Hippocampal formation (tissue), 2 donors: ENCODE data around the gene GNG12.
A peak's percentile ranks its signal among the peaks of the same experiment; 100 is the strongest.

Experiments
- DNase-seq, 2 donors: peaks; one replicate each; lab custom pipeline; 2025; lab: John Stamatoyannopoulos, UW

Gene GNG12

DNA sequence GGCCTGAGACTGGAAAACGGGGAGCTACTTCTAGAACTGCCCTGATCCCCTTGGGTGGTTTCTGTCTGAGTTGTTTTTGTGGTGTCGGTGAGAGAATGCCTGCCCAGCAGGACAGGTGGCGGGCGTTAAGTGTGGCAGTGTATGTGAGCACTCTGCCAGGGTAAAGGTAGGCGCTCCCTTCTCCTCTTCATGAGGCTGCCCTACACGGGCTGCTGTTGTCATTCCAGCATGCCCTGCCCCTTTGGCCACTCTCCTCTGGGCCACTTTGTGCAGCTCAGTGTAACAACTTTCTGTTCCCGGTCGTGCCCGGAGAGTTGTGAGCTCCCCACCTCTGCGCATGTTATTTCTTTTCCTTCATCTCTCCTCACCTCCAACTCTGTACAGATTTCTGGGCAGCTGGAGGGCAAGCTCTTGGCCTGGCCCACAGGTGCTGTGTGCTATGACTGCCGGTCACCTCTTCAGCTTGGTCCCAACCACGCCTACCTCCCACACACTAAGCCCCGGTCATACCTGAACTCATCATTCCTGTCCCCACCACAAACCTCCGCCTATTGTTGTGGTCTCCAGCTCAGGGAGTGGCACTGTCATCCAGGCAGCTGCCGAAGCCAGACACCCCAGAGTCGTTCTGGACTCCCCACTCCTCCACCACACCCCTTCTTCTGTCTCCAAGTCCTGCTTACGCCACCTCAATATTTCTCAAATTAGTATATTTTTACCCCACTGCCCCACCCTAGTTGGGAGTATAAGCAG lies 79.3 kb downstream of the GNG12 start:
- no peak for DNase-seq

DNA sequence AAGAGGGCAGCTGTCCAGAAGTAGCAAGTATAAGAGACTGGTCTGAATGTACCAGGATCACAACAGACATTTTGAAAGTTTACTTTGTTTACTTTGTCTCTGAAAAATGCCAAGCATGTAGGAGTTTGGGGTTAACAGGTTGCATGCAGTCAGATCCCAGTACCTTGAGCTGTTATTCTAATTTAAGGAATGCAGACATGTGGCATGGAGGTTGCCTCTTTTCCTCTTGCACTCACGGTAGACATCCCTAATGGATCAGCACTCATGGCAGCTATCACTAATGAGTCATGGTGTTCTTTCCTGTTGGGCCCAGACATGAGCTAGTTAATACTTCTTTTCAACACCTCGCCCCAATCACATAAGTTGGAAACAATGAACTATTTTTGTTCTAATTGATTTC lies 81.0 kb downstream of the GNG12 start:
- DNase-seq = no peak

DNA sequence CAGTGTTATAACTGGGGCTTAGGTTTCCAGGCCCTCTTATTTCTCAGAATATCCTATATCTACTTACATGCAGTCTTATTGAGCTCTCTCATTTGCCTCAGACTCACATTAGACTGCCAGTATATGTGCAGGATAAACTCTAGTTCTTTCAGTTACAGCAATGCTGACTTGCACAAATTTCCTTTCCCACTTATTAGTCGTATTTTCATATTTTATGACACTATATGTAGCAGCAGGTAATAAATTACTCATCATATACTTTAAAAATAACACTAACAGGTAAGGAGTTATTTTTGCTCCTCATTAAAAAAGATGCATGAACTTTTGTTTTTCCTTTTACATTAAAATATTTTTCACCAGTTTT lies 82.6 kb downstream of the GNG12 start:
- no peak for DNase-seq

DNA sequence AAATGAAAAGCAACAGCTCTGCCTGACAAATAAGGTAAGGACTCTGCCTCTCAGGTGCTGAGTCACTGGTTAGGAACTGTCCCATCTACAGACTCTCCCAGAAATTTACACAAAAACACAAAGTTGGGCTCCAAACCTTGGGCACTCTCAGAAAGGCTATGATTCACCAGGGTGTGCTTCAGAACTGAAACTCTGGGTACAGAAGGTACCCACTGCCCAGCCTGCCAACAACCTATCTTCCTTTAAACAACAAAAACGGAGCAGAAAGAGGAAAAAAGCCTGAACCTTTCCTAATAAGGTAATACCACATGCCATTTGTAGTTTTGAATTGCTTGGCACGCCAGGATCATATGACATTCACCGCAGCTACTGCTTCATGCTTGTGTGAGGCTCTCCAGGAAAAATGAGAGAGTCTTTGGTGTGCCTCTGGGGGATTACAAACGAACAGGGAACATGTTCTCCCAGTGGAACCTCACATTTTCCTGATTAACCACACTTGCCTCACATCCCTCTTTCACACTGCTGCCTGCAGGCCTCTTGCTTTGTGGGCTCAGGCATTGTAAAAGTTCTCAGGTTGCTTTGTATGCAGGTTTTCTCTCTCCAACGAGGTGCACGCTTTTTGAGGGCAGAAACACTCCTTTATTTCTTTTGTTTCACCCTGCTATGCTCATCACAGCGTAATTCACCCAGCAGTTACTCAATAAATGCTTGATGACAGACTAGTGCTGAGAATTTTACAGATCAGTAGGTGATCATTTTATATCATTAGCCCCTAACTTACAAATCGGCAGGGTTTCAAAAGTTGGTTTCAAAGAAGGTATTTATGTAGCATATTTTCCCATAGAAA lies 83.2 kb downstream of the GNG12 start:
- no peak for DNase-seq

DNA sequence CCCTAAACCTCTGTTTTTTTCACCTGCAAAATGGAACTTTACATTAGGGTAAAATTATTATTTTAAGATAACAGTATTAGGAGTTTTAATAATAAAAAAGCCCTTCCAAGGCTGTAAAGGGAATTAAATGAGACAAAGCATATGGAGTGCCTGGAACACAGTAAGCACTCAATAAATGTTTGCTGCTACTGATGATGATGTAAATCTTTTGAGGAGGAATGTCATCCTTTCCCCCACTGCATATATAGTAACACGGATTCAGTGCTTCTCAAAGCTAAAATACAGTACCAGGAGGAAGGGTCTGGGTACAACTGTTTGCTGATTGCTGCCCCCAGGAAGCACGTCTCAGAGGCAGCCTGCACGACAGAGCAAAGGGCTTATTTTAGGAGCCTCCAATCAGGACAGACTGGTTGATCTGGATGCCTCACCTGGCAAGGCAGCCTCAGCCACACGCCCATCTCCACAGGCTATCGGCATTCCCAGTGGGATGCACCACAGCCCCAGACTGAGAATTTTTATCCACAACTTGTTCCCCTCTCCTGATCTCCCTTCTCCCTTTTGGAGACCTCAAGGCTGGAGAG lies 83.9 kb downstream of the GNG12 start:
- DNase-seq = no peak

DNA sequence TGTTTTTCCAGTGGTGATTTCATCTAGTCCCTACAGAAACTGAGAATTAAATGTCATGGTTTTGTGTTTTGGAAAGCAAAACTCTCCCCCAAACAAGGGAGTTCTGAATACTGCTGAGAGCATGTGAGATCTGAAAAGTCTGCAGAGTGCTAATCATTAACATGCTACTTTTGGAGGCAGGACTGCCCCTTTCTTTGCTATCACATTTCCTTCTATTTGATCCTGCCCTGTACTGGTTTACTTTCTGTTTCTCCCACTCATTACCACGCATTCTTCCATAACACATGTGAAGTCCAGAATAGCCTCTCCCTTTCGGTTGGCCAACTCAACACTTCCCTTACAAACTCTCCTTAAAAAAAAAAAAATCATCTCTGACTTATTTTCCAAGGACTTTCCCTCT lies 84.6 kb downstream of the GNG12 start:
- DNase-seq = no peak

DNA sequence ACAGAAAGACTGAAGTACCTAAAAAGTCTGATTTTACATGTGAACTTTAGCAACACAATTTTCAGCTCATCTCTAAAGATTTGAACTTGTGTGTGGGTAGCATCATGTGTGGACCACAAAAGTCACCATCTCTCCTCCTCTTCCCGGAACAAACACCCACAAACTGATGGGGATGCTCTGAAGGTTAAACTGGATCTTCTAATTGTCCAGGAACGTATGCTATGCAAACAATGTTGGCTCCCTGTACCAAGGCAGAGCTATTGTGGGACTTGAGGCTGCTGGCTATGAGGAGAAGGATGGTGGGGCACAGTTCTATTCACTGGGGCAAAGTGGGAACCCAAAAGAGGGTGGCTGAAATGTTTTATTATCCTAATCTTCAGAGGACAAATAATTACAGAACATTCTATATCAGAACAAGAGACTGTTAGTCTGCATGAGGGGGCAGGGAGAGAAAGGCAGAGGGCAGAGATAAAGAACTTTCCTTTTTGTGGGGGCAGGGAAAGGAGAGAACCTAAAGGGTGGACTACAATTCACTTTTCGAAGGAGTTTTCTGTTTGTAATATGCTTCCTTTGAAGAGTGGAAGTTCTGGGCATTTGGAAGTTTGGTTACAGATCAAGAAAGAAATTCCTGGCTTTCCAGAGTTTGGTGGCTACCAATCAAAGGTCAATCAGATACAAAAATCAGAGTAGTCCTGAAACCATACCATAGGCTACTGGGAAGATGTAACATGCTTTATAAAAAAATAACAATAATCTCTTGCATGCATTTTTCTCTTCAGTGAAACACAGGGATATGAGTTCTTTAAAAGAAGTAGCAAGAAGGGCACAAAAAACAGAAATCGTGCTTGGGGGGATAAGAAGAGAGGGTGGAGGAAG lies 85.4 kb downstream of the GNG12 start:
- DNase-seq = no peak

DNA sequence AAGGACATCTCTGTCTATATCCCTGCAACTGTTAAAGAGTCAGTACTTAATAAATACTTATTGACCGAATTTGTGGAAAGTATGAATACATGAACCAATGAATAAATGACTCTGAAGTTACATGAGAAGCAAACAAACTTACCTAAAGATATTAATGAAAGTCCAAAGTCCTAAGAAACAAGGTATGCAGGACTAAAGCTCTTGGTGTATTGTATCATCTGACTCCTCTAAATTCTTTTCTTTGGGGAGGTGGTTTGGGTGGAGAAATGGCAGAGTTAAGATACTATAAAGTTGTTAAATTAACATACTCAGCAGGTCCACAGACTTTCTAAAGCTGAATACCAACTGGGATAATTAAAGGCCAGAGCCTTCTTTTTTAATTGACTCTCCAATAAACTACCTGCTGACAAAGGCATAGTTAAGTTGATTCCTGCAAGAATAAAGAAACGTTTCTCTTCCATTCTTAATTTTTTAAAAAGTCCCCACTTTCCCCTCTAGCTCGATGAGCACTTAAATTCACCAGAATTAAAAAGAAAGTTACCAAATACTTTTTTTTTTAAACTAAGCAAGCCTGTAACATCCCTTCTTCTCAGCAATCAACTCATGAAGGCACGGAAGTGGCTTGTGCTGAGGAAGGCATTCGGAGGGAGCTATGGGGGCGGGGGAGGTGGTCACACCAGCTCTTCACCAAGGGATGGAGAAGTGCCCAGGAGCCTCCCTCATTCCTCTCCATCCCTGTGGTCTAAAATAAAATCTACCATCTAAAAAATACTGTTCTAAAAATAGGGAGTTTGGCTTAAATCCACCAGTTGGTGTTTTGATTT lies 87.2 kb downstream of the GNG12 start:
- no peak for DNase-seq

DNA sequence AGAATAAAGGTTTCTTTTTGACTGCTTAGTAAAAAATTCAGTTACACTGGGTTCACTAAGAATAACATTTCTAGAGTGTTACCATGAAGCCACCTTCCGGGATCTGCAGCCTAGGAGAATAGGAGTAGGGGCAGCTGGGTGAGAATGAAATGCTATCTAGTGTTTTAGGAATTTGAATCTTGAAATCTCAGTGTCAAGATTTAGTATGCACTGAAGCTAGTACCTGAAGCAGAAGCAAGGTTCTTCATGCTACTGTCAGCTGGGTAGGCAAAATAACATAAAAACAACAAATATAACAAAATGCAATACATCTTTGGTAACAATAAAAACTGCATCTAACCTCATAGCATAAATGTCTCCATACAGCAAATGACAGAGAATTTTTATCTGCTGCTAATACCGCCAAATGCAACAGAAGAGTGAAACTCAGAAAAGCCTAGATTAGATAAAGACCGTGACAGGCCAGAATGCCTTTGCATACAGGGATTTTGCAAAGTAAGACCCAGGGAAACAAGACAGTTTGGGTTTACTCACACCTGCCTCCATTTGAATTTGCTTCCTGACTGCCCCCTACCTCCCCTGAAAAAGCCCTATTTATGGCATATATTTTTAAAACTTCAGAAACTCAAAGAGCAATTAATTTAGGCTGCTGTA lies 90.1 kb downstream of the GNG12 start:
- no peak for DNase-seq

DNA sequence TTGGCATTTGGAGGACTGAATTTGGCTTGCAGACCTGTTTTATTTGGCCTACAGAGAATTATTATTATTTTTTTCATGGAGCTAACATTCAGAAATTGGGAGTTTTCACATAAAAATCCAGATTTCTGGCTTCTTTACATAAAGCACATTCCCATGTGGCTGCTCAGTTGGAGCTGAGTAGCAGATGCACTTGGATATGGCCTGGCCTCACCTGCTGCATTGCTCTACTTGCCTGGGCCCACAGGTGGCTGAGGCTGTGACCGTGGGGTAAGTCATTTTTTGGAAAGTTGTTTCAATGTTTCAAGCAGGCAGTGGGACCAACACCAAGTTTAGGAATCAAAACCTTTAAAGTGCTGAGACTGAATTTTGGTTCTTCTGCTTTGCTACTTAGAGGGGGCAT lies 91.5 kb downstream of the GNG12 start:
- no peak for DNase-seq

DNA sequence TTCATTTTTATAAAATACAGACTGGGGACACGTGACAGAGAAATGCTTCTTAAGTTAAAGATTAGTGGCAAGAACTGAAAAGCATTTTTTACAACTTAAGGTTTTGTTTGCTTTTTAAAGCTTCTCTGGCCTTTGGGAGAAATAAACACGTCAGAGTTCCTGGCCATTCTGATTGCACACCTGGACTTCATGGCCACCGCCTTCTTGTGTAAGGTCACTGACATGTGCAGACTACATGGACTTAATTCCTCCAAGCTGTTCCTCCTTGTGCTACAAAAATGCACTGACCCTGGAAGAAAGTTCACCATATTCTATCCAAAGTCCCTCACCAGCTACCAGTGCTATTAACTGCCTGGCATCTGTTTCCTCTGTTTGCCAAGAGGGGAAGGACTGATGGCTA lies 92.1 kb downstream of the GNG12 start:
- DNase-seq = no peak

DNA sequence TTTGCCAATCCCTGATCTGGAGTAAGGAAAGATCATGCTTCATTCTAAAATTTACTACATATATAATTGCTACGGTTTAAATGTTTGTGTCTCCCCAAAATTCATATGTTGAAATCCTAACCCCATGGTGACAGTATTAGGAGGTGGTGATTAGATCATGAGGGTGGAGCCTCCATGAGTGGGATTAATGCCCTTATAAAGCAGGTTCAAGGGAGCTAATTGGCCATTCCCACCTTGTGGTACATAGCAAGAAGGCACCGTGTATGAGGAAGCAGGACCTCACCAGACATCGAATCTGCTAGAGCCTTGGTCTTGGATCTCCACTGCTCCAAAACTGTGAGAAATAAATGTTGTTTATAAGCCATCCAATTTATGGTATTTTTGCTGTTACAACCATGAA lies 92.7 kb downstream of the GNG12 start:
- no peak for DNase-seq

DNA sequence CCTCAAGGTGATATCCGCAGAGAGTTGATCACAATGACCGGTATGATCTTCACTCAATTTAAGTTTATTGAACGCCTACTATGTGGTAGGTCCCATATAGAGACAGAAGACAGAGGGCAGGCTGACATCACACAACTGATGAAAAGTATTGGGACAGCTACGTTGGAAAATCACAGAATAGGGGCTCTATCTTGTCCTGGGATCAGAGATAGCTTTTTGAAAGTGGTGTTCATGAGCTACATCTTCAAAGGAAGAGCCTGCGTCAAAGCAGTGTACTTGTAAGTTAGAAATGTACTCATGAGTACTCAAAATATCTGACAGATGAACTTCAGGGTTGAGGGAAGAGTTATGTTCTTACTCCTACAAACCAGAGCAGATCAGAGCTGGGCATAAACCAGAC lies 93.9 kb downstream of the GNG12 start:
- DNase-seq = no peak

DNA sequence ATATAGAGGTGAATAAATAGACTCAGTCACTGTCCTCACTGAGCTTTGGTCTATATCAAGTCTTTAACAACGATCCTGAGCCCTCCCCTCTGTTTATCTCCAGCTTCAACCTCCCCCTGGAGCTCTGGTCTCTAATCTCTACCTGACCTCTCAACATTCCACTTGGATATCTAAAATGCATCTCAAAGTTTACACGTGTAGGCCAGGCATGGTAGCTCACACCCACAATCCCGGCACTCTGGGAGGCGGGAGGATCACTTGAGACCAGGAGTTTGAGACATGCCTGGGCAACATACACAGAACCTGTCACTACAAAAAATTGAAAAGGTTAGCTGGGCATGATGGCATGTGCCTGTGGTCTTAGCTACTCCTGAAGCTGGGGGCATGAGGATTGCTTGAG lies 94.9 kb downstream of the GNG12 start:
- DNase-seq = no peak

DNA sequence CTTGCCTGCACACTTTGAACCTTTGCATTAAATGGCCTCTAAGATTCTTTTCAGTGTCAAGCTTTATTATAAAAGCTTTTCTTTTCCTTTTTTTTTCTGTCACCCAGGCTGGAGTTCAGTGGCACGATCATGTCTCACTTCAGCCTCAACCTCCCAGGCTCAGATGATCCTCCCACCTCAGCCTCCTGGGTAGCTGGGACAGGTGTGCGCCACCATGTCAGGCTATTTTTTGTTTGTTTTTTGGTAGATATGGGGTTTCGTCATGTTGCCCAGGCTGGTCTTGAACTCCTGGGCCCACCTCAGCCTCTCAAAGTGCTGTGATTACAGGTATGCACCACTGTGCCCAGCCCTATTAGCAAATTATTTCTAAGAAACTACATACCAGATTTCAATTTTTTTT lies 95.4 kb downstream of the GNG12 start:
- no peak for DNase-seq

DNA sequence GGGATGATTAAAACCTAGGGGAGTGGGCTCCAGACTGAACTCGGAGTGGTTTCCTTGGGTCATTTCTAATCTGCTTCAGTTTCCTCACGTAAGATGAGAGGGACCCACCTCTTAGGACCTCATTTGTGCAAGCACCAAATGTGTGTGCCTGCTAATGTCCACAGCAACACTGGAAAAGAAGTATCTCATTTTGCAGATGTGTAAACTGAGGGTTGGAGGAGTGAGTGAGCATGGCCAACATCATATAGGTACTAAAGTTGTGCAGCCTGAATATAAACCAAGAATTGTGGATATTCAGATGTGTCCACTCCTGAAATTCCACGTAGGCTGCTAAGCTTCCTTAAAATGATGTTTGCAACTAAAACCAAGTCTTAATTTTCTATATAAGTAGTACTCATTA lies 96.5 kb downstream of the GNG12 start:
- no peak for DNase-seq

DNA sequence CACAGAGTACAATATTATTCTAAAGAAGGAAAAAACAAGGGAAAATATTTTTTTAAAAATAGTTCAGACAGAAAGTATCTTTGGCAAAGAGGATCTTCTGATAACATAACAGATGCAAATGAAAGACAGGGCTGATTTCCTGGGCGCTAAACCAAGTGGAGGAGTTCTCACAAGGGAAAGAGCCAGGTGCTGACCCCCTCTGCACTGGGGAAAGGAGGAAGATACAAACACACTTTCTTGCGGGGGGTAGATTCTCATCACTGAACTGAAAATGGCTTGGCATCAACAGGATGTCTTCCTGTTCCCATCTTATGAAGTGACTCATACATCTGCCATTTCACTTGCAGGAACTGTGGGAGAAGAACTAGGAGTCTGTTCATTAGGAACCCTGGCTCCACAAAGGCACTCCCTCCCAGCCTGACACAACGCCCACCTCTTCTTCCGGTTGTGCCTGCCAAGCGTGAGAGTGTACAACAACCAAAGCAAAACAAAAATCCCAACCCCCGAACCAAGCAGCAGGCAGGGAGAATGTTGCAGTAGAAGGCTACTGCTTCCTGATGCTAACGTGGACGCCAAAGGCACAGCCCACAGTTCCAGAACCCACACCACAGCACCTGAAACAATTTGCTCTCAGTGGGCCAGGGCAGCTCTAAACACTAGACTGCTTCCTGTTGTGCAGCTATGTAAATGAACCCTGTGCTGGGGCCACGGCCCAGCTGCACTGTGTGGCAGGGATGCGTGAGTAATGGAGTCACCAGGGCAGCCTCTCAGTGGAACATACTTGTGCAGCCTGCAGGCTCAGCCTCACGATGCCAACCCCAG lies 97.2 kb downstream of the GNG12 start:
- peak; percentile 24 to 40 for DNase-seq

DNA sequence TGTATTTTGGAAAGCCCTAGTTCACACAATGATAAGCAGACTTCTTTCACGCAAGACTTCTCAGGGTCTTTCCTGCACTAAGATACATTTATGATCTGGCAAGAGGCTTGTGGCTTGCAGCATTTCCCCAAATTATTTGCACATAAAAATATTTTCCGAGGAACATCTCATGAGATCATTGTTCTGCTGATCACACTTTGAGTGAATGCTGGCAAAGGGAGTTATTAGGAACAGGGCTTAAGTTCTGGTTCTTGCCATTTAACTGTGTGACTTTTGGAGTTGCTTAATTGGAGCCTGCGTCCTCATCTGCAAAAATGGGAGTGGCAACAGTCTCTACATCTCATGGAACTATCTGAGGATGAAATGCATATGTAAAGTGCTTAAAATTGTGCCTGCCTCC lies 98.1 kb downstream of the GNG12 start:
- DNase-seq = no peak

DNA sequence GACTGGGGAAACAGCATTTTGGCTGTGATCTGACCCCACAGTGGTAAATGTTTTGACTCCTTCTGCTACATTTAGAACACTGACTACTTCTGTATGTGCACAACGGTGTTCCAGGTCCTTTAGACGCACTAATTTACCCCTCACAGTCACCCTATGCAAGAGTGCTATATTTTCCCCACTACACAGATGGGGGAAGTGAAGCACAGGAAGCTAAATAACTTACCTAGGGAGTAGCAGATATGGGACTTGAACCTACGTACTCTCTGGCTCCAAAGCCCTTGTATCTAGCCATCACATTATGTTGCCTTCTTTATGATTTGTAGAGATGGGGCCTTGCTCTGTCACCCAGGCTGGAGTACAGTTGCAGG lies 99.0 kb downstream of the GNG12 start:
- DNase-seq = no peak
